ENCODE results near the gene RMRP.
"Not testable (repeated sequence)": the region's sequence is repeated elsewhere in the genome, so short reads cannot be mapped to it uniquely, and the experiment has no call there.

- not testable (repeated sequence) for TF ChIP-seq CTCF (optimal IDR thresholded peaks at IDR 0.05 in 1 of 3, IDR thresholded peaks at IDR 0.05 in 1 of 3, conservative IDR thresholded peaks at IDR 0.05 in 1 of 3; ENCODE audit: extremely low read depth in 1 of 3, insufficient read depth in 2 of 3, low read length in 3 of 3); EZH2 (IDR thresholded peaks at IDR 0.05; ENCODE audit: low read length)
These were observed 21.0 kb downstream of the RMRP start for GRCh38 chr9:35636877-35637246.

Measured in keratinocyte (primary cell).